Breast epithelium (tissue), 3 donors: ENCODE results near the gene ELF3.

Source experiments
- CTCF ChIP-seq, 3 donors: fragments of 450-650 bp; IDR thresholded peaks; one replicate each; pipeline ENCODE4 v1.5.1; 2016 to 2017; ENCODE audit warnings: antibody characterized with exemption in 3 of 3, mild to moderate bottlenecking in 3 of 3, moderate library complexity in 3 of 3
- POLR2A ChIP-seq: fragments of 450-650 bp; IDR thresholded peaks from one replicate; pipeline ENCODE4 v1.6.1; 2016; ENCODE audit warnings: antibody characterized with exemption, mild to moderate bottlenecking, moderate library complexity
- POLR2AphosphoS5 ChIP-seq, 3 donors: sonication (generic); formaldehyde crosslinking; IDR thresholded peaks; one replicate each; pipeline ENCODE4 v1.6.1; 2017; ENCODE audit warnings: antibody characterized with exemption in 3 of 3

- TF ChIP-seq CTCF (IDR thresholded peaks at IDR 0.05) (no peak), POLR2AphosphoS5 (IDR thresholded peaks at IDR 0.05) (no peak), POLR2A (no peak)
Observed at GRCh38 chr1:202034149-202034682, 23.8 kb downstream of the ELF3 start.
